GM19372 (cell line): Measurements from ENCODE around the gene EPB41L1.

Experiments used
- ATAC-seq: cut with Tn5 transposase; IDR thresholded peaks from one replicate; pipeline ENCODE4 v1.9.1; 2021; ENCODE audit warnings: mild to moderate bottlenecking, low read depth, moderate library complexity; ENCODE audit not compliant: unreplicated experiment

The EPB41L1 gene

DNA sequence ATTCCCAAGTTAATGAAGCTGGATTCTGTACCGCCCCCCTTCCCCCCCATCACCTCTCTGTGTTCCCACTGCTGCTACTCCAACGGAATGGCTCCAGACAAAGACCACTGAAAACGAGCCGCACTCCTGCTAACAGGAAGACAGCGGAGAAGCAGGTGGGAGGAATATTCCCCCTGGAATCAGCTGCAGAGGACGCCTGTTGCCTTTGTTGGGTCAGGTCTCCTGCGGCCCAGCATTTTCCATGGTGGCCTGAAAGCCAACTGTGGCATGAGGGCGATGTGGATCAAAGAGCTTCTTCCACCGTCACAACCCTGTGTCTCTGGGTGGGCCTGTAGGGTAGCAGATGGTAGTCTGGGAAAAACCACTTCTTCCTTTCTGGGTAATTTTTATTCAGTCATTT, 98.5 kb downstream of the EPB41L1 start:
- ATAC-seq: no peak

DNA sequence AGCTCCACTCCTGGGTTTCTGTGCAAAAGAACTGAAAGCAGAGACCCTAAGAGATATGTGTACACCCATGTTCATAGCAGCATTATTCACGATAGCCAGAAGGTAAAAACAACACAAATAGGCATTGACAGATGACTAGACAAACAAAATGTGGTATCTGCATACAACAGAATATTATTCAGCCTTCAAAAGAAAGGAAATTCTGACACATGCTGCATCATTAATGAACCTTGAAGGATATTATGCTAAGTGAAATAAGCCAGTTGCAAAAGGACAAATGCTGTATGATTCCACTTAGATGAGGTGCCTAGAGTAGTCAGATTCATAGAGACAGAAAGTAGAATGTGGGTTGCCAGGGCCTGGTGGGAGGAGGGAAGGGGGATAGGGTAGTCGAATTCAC, 99.5 kb downstream of the EPB41L1 start:
- no peak for ATAC-seq

GRCh38 chr20:36255445-36255844, 100.9 kb downstream of the EPB41L1 start:
- ATAC-seq: no peak

GRCh38 chr20:36259177-36260061, 104.9 kb downstream of the EPB41L1 start:
- no peak for ATAC-seq

GRCh38 chr20:36260316-36260715, 105.8 kb downstream of the EPB41L1 start:
- no peak for ATAC-seq

GRCh38 chr20:36261389-36262105, 107.0 kb downstream of the EPB41L1 start:
- ATAC-seq: no peak

DNA sequence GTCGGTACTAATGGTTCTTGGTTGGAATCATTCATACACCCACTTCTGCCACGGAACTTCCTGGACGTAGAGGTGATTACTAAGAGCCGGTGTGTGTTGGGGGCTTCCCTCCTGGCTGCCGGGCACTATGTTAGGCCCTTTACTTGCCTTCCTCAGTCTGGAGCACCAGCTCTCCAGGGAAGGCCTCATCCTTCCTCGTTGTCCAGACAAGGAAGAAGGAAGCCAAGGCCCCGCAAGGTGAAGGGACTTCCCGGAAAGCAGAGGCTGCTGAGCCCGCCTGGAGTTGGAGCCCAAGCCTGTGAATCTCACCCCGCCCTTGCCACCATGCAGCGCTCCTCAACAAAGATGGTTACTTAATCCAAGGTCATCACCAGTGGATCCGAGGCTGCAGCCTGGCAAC, 107.9 kb downstream of the EPB41L1 start:
- no peak for ATAC-seq

GRCh38 chr20:36264426-36265246, 110.1 kb downstream of the EPB41L1 start:
- ATAC-seq: no peak

DNA sequence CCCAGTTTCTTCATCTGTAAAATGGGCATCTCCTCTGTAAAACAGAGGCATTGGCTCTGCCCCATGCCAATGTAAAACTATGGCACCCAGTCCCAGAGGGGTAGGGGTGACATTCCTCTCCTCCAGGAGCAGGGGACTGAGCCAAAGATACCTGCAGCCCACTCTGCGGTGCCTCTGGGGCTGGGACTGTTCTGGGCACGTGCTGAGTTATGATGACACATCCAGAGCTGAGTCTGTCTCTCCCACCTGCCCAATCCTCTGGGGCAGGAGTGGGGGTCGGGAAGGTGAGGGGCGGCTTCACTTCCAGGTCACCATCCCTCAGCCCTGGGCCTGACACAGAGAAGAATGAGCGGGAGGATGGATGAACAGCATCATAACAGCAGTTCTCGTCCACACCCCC, 111.6 kb downstream of the EPB41L1 start:
- ATAC-seq: no peak

DNA sequence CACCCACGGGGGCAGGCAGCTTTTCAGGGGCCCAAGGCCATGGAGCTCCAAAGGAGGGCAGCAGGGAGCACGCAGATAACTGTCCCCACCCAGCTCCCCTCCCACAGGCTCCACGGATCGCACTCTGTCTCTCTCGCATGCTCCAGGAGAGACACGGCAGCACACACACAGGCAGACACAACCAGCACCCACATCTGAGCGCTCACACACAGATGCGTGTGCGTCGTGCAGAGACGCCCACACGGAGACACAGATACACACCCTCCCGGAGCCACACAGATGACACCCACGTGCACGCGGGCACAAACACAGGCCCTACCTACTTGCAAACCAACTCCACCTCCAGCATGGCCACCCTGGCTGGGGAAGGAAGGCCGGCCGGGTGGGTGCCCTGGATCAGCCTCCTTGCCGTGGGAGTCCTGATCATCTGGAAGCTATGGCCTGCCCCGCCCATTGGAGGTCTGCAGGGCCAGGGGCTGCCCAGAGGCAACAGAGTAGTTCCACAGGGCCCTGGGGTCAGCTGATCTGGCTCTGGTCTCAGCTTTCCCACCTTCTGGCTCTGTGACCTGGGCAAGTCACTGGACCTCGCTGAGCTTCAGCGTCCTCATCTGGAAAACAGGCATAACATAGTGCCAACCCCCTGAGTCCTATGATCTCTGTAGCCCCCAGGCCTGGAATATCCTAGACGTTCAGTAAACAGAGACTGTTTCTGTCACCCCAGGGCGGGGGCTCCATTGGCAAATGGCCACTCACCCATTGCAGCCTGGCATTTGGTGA, 113.3 kb downstream of the EPB41L1 start:
- ATAC-seq: no peak

- no peak for ATAC-seq
Measured at GRCh38 chr20:36268440-36269342, 114.2 kb downstream of the EPB41L1 start.

- ATAC-seq: no peak
Measured at GRCh38 chr20:36269507-36269906, 115.0 kb downstream of the EPB41L1 start.

DNA sequence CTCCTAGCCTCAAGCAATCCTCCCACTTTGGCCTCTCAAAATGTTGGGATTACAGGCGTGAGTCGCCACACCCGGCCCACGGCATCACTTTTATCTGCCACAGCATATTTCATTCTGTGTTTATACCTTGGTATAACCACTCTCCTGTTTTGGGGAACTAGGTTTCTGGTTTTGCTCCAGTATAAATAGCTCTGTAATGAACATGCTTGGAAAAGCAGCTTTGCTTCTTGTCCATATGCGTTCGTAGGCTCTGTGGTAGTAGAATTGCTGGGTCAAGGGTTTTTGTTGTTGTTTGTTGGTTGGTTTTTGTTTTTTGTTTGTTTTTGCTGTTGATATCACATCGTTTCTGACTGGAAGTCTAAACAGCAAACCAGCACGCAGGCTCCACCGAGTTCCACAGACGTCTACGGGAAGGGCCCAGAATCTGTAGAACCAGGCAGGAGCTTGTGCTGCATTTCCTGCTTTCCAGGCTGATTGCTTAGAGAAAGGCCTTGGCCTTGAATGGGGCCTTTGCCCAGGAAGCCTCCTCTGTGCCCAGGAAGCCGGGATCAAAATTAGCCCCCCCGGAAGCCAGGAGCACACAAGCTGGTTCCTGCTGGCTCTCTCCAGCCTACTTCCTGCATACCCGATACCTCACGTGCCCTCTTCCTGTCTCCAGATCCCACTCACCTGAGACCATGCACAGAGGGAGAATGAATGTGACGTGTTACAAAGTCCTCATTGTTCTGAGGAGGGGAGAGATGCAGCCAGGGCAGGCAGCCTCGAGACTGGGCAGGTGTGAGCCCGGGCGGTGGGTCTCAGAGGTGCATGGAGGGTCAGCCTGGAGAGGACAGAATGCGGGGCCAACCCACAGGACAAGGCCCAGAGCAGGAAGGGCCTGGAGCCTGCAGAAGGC, 116.5 kb downstream of the EPB41L1 start:
- no peak for ATAC-seq

DNA sequence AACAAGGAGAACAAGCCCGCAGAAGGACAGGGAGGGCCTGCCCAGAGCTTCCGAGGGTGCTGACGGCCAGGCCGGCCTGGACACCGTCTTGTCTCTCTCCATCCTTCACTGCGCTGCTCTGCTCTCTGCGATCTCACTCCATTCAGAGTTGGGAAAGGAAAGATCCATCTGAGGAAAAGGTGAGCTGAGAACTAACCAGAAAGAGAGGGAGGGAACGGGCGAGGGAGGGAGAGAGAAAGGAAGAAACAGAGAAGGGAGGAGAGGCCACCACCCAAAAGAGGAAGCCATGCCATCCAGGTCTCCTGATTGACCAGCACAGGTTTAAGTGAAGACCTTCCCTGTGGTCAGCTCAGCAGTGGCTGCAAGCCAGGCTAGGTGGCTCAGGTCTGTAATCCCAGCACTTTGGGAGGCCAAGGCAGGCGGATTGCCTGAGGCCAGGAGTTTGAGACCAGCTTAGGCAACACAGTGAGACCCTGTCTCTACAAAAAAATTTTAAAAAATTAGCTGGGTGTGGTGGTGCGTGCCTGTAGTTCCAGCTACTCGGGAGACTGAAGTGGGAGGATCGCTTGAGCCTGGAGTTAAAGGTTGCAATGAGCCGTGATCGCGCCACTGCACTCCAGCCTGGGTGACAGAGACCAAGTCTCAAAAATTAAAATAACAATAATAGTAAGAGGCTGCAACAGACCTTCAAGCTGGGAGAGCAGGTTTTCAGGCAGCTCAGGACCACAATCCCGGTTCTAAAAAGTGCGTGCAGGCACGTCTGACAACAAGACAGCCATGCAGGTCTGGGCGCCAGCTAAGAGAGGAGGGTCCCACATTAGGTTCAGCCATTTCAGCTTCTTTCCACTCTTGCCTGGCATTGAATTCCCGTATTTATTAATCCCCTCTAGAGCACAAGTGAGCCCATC, 117.4 kb downstream of the EPB41L1 start:
- ATAC-seq: no peak

DNA sequence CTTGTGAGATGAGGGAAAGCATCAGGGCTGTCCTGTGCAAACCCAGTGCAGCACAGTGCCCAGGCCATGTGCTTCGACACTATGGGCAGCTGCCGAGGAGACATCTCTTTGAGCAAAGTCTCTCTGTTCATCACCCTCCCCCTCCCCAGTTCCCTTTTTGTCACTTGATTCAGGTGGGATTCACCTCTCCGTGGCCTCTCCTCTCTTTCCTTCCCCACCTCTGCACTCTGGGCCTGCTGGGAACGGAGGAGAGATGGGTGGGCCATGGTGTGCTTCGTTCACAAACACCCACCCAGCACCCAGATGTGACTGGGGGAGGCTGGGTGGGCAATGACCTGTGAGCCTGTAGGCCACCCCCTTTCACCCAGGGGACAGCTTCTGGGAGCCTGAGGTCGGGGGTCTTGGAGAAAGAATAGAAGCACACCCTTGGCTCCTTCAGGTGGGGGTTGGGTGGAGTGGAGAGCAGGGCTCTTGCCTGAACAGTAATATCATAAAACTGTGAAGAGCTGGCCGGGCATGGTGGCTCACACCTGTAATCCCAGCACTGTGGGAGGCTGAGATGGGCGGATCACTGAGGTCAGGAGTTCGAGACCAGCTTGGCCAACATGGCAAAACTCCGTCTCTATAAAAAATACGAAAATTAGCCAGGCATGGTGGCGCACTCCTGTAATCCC, 118.1 kb downstream of the EPB41L1 start:
- no peak for ATAC-seq

DNA sequence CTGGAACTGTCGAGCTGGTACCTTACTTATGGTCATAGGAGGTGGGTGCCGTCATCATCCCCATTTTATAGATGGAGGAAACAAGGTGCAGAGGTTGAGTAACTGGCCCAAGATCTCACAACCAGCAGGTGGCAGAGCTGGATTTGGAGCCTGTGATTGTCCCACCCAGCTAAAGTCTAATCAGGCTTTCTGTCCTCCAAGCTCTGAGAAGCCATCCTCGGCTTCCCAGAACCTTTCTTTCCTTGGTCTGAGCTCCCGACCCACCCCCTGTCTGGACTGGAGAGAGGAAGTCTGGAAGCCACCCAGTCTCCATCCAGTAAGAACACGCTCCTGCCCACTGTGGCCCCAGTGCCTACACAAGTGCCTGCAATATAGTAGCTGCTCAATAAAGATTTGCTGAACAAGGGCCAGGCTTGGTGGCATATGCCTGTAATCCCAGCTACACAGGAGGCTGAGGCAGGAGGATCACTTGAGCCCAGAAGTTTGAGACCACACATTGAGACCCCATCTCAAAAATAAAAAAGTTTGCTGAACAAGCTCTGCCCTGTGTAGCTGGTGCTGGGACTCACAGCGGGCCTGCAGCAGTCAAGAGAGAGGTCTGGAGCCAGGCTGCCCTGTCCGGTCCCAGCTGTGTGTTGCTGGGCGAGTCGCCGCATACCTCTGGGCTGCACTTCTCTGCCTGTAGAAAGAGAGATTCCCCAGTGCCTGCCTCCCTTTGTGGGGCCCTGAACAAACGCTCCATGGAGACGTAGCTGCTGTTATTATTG, 119.1 kb downstream of the EPB41L1 start:
- no peak for ATAC-seq
